ENCODE measurements around the gene SOHLH1.

Gene SOHLH1

DNA sequence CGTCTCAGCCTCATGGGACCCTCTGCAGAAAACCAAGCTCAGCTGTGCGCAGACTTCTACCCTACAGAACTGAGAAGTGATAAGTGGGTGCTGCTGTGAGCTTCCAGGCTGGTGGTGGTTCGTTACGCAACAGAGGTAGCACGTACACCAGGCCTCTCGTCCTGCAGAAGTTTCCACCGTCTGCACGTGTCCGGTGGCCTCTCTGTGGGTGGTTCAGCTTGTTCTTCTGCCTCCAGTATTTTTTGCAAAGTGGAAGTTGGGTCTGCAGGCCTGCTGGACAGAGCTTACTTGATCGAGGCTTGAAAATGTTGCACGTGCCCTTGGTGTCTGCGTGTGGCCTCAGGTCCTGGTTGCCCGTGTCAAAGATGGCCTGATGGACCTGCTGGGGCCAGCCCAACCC is 30.2 kb upstream of the SOHLH1 start:
- DNase-seq = no peak

DNA sequence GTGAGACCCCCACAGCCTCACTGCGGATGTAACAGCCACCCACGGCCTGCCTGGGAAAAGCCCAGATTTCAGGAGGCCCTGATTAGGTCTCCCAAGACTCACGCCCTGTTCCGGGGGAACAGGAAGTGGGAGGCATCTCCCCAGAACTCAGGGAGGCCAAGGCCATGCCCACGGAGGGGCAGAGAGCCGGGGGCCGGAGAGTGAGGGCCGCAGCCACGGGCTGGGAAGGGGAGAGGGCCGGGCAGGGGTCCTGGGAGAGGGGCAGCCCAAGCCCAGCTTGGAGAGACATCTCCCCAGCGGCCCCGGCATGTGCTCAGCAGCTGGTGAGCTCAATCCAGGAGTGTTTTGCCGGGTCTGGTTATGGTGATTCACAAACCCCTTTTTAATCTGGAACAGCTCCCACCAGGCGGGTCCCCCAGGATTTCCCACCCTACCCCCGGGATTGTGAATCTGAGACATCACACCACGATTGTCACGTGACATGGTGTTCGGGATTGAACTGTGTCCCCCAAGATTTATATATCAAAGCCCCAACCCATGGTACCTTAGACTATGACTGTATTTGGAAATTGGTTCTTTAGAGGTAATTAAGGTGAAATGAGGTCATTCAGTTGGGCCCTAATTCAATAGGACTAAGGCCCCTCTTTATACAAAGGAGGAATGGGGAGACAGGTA is 29.3 kb upstream of the SOHLH1 start:
- no peak for DNase-seq

GRCh38 chr9:135727257-135727875 is 28.1 kb upstream of the SOHLH1 start:
- DNase-seq = no peak

DNA sequence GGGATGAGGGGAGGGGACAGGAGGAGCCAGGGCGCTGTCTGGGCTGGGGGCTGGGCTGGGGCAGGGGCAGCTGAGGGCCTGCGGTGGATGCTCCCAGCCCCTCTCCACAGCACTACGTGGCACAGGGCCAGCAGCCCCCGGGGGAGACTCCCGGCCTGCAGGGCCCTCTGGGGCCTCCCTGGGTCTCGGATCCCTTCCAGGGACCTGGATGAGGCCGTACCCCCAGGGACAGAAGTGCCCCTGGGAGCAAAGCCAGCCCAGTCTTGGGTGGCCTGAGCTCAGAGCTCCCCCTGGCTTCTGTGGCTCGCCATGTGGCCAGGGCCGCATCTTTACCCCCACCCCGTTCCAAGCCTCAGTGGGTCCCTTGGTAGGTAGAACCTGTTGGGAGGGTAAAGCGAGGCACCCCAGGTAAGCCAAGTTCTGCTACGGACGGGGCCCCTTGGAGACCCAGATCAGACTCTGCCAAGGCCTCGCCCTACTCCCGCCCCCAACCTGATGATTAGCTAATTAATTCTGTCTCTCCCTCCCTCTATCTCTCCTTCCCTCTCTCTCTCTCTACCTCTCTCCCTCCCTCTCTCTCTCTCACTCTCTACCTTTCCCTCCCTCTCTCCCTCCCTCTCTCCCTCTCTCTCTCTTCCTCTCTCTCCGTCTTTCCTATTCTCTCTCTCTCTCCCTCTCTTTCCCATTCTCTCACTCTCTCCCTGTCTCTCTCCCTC is 27.0 kb upstream of the SOHLH1 start:
- DNase-seq = no peak

DNA sequence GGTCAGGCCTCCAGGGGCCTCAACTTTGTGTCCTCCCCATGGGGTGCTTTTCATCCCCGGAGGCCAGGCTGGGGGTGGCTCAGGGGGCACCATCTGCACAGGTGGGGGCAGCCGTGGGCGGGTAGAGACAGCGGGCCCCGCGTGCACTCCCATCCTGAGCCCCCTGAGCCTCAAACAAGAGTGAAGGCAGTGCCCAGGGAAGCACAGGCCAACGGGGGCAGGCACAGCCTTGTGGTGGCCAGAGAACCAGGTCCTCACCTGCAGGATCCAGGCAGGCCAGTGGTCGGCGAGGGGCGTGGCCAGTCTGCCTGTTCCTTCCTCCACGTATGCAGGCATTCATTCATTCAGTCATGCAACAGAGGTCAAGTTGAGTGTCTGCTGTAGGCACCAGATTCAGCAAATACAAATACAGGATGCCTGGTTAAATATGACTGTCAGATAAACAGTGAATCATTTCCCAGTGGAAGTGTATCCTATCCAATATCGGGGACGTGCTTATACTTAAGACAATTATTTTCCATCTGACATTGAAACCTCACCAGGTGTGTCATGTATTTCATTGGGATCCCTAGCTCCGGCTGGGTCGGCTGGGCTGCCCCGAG is 25.0 kb upstream of the SOHLH1 start:
- no peak for DNase-seq

GRCh38 chr9:135722365-135722764 is 23.1 kb upstream of the SOHLH1 start:
- no peak for DNase-seq

DNA sequence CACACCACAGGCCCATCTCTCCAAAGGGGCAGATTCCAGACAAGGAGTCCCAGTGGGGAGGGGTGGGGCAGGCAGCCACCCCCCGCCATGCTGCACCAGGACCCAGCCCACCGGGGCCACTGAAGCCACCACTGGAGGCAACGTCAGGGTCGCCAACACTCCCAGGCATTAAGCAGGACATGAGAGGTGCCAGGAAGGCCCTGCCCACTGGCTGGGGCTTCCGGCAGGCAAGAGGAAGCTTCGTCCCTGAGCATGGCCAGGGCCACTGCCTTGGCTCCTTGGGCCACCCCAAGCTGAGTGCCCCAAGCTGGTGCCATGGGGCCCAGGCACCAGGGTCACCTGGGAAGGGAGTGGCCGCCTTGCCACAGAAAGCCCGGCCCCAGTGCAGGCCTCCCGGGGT is 20.2 kb upstream of the SOHLH1 start:
- no peak for DNase-seq

DNA sequence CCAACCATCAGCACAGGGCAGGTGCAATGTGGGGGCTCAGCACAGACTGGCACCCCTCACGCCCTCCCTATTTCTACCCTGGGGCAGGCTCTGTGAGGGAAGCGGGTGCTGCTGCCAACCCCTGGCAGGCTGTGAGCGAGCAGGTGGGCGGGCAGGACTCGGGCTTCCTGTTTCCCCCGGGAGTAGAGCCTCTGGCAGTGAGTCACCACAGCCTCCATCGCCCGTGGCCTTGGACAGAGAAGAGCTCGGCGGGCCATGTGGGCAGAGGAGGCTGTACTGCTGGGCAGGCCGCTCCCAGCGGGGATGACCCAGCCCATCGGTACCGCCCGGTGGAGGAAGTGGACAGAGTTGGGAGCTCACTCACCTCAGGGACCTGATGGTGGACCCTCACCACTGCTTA is 19.3 kb upstream of the SOHLH1 start:
- DNase-seq = no peak

GRCh38 chr9:135717410-135717809 is 18.1 kb upstream of the SOHLH1 start:
- no peak for DNase-seq

DNA sequence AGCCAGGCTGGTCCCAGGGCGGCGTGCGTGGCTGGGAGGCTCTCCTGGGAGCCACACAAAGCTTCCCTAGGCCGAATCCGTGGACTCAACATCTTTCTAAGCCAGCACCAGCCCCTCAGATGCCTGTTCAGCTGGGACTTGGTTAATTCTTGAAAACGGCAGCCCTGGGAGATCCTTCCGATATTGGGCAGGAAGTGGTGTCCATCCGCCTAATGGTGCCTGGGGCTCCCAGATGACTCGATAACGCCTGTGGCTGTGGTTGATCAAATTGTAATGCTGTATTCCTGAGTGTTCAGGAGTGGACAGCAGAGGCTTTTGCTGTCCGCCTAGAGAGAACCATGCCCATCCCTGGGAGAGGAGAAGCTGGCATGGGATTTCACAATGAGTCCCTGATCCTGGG is 16.8 kb upstream of the SOHLH1 start:
- no peak for DNase-seq

DNA sequence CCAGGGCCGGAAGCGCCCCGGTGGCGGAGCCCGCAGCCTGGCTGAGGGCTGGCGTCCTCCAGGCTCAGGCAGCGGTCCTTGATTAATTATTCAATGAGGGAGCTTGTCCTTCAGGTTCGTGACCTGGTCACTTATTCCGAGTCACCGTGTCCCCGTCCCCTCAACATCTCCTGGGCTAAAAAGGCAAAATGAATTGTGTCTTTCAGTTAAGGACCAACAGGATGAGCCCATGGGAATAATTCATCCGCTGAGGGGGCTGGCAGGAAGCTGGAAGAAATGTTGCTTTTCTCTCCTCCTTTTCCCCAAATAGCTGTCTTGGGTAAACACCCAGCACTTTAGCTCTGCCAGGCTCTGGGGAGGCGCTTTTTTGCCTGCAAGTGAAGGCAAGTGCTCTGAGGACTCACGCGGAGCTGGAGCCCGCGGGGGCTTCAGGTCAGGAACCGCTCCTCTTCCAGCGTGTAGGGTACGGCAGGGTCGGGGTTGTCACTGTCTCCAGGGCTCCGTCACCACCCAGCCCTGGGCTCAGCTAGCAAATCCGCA is 15.8 kb upstream of the SOHLH1 start:
- no peak for DNase-seq

DNA sequence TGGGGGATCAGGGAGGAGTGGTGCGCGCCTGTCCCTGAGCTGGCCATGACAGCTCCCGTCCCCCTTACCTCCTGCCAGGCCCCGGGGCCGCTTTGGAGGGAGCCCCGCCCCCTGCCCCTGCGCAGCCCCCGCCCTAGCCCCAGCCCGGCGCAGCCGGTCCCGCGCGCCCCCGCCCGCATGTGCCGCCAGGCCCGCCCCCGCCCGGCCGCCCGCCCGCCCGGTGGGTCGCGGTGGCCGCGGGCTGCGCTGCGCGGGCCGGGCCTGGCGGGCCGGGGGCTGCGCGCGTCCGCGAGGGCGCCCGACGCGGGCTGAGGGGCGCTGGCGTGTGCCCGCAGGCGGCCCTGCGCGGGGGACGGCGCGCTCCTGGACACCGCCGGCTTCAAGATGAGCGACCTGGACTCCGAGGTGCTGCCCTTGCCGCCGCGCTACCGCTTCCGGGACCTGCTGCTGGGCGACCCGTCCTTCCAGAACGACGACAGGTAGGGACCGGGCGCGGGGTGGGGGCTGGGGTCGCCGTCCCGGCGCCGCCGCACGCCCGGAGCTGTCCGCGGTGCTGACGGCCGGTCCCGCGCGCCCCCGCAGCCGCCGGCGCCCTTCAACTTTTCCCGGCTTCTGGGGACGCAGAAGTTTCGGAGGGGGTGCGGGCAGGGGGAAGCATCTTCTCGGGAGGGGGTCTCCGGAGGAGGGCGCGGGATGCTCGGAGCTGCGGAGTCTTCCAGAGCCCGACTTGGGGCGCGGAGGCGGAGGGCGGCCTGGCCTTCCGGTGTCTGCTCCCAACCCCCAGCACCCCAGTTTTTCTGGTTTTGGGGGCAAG is 15.2 kb upstream of the SOHLH1 start:
- no peak for DNase-seq

- no peak for DNase-seq
Measured at GRCh38 chr9:135712613-135713295, 13.5 kb upstream of the SOHLH1 start.

GRCh38 chr9:135711881-135712280 is 12.6 kb upstream of the SOHLH1 start:
- no peak for DNase-seq

- DNase-seq = no peak
Measured at GRCh38 chr9:135711391-135711790, 12.1 kb upstream of the SOHLH1 start.

GRCh38 chr9:135708164-135708563 is 8.9 kb upstream of the SOHLH1 start:
- no peak for DNase-seq

GRCh38 chr9:135707252-135708138 is 8.2 kb upstream of the SOHLH1 start:
- DNase-seq = no peak

- no peak for DNase-seq
Measured at GRCh38 chr9:135706288-135706687, 7.0 kb upstream of the SOHLH1 start.

DNA sequence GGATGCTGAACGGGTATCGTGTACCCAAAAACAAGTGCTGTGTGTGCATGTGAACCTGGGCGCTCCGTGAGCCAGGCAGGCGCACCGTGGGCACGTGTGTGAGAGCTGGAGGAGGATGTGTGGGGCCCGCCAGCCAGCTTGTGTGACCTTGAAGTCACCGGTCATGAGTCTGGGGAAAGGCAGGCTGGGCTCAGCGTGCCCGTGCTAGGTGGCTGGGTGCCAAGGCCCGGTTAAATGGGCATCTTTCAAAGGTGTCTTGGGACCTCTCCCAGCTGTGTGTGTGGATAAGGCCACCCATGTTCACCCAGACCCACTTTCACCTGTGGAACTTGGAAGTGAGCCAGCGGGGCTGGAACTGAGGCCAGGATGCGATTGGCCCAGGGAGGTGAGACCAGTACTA is 6.1 kb upstream of the SOHLH1 start:
- no peak for DNase-seq

DNA sequence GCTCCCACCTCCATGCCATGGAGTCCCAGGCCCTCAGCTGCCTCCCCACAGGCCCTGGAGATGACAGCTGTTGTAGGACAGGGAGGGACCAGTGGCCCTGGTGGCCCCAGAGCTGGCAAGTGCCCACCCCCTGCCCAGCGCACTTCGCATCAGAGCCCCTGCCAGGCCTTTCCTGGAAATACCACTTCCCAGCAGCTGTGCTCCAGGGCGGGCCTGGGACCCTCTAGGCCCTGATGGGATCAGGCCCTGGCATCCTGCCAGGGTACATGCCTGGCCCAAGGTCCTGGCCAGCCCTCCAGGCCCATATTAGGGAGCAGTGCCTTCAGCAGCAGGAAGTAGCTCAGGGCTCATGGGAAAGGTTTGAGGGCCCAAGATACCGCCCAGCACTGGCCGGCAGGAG is 5.2 kb upstream of the SOHLH1 start:
- DNase-seq = no peak

DNA sequence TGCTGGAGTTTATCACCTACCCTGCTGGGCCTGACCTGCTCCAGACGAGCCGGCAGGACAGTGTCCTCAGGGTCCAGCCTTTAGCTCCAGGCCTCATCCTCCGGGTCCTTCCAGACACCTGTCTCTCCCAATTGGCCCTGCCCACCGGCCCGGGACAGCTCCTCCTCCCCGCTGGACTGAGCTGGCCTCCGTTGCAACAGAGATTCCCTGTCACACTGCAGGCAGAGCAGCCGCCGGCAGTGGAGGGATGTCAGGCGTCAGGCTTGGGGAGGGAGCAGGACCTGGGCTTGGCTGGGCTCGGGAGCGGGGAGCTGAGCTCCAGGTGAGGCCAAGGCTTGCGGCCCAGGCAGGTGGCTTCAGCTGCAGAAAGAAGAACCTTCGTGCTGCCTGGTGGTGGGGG is 4.4 kb upstream of the SOHLH1 start:
- DNase-seq = no peak

Measured in C1 segment of cervical spinal cord (tissue), 14 donors.